Endothelial cell of hepatic sinusoid (primary cell): ENCODE results near the gene MTHFD2.

Experiments used
- in situ Hi-C: cut with HindIII; loops from 2 replicates; pipeline ENCODE4 v1.10.0; 2017; ENCODE audit warnings: low sequenced_read_pairs

The MTHFD2 gene

DNA sequence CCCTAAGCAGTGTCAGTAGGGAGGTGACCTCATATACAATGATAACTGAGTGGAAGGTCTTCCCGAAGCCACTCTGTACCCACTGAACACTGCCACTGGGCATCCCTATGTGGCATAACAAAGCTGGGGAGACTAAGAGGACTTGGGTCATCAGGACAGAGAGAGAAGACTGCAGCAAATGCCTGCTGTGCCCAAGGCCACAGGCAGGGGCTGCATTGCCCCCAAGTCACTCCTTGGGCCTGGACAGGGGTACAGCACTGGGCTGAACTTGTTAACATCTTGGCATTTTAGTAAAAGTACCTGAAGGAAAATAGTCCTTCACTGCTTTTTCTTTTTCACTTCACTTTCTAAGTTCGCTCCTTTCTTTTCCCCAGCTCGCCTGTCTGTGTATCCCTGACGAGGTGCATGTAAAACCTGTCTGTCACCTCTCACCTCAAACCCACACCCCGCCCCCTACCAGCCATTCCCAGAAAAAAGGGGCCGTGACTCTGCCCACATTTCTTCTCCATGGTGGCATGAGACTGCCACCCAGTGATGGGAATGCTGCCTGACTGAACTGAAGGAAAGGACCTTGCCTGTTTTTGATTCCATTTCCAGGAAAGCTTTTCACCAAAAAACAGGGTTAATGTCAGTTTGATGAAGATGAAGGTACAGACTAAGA, 62.9 kb downstream of the MTHFD2 start:
- in situ Hi-C loops, result no loop called here

DNA sequence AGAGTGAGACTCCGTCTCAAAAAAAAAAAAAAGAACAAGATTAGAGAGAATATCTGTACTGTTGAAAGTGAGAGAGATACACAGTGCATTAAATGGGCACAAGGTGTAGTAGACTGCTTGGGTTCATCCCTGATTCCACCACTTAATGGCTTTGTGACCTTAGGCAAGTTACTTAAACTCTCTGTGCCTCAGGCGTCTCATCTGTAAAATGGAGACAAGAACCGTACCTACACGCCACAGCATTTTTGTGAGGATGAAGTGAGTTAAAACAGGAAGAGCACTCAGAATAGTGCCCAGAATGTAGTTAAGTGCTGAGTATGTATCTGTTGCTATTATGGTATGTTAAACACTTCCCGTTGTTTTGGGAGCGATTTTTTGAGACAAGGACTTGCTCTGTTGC, 64.3 kb downstream of the MTHFD2 start:
- in situ Hi-C loops, result no loop called here

DNA sequence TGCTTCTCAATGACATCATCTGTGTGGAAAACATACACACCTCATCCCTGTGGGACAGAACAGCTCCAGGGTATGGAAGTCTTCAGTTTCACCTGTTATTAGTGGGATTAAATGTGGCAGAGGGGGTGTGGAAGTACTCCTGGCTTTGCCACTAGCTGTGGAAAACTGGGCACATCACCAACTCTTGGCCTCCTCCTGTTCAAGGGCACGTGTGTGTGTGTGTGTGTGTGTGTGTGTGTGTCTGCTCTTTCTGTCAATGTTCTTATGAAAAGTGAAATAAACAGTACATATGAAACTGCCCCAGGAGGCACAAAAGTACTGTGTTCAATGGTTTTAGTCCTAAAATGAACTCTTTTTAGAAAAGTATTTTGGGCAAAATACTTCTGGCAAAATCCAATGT, 65.9 kb downstream of the MTHFD2 start:
- in situ Hi-C loops, result no loop called here

DNA sequence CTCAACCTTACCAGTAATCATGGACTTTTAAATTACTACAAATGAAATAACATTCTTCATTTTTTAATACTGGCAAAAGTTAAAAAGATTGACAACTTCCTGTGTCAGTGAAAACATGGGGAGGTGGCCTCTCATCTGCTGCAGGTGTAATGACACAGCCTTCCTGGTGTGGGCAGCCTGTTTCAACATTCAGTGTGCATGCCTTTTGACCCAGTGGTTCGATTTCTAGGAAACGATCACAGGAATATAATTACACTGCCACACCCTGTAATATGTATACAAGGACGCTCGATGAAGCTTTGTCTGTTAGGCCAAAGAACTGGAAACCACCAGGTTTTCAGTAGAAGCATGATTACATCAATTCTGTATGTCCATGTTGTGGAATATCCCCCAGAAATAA, 68.7 kb downstream of the MTHFD2 start:
- in situ Hi-C loops, result loop anchor here (5.0 kb wide), 1 partner anchor 55 kb away; no protein-coding TSS in a partner anchor
